Measurements from ENCODE around the gene ZNF580. TPM values are rescaled to one million over a fixed set of nuclear protein-coding genes. Genes with fewer than 3 reads are reported as not detected.

ZNF580 gene
- total and polyA plus RNA-seq, 2 of the 13 experiments (the other 11 are each of a cell fraction or from before 2014, with no cell fraction given) = 4.4 to 6.0 TPM

GRCh38 chr19:55674841-55675660 is 34.2 kb downstream of the ZNF580 start, which contains the start of gene EPN1 (continued):
- TF ChIP-seq PRDM4 (CRISPR knock-in tag; IDR thresholded peaks at IDR 0.05; ENCODE audit: borderline replicate concordance) (no peak), MTF1 (CRISPR knock-in tag; IDR thresholded peaks at IDR 0.05) (no peak), ZBTB42 (CRISPR knock-in tag; IDR thresholded peaks at IDR 0.05) (no peak), ZNF850 (CRISPR knock-in tag; conservative IDR thresholded peaks at IDR 0.05) (no peak), ZBTB39 (CRISPR knock-in tag; IDR thresholded peaks at IDR 0.05) (no peak), LCORL (IDR thresholded peaks at IDR 0.05) (no peak), LCORL (CRISPR knock-in tag; IDR thresholded peaks at IDR 0.05) (peak; percentile 31; the same call in 1 of the 2 replicates), TP53 (CRISPR knock-in tag; conservative IDR thresholded peaks at IDR 0.05) (no peak), PBX2 (CRISPR knock-in tag; IDR thresholded peaks at IDR 0.05) (no peak), TEAD3 (CRISPR knock-in tag; optimal IDR thresholded peaks at IDR 0.05; ENCODE audit: borderline replicate concordance) (peak; percentile 14), GABPB1 (CRISPR knock-in tag; IDR thresholded peaks at IDR 0.05) (peak; percentile 97), TCF7 (IDR thresholded peaks at IDR 0.05; ENCODE audit: low read depth) (no peak), BORCS8-MEF2B (CRISPR knock-in tag; IDR thresholded peaks at IDR 0.05) (no peak; the same call in 1 of the 2 replicates), ZNF720 (CRISPR knock-in tag; IDR thresholded peaks at IDR 0.05) (no peak), ZNF230 (CRISPR knock-in tag; IDR thresholded peaks at IDR 0.05) (no peak), TOE1 (CRISPR knock-in tag; IDR thresholded peaks at IDR 0.05) (no peak), ZNF441 (CRISPR knock-in tag; IDR thresholded peaks at IDR 0.05; ENCODE audit: borderline replicate concordance) (no peak), SNAPC2 (CRISPR knock-in tag; IDR thresholded peaks at IDR 0.05) (no peak), CBX1 (IDR thresholded peaks at IDR 0.05; ENCODE audit: low read depth) (no peak), CBFB (CRISPR knock-in tag; IDR thresholded peaks at IDR 0.05) (no peak; the same call in 1 of the 2 replicates), DMAP1 (CRISPR knock-in tag; IDR thresholded peaks at IDR 0.05) (peak; percentile 53; the same call in 1 of the 2 replicates), ZNF543 (CRISPR knock-in tag; IDR thresholded peaks at IDR 0.05) (no peak), ZNF644 (CRISPR knock-in tag; IDR thresholded peaks at IDR 0.05; ENCODE audit: low read depth) (no peak), HDAC6 (IDR thresholded peaks at IDR 0.05; ENCODE audit: low read depth, low read length) (no peak), PHF21A (CRISPR knock-in tag; IDR thresholded peaks at IDR 0.05) (no peak), BCL6 (CRISPR knock-in tag; IDR thresholded peaks at IDR 0.05) (no peak), IRF9 (CRISPR knock-in tag; IDR thresholded peaks at IDR 0.05; ENCODE audit: borderline replicate concordance) (0 out of 2 replicates have a peak, but pooled peaks have one; percentile 39)
